ENCODE results near the gene RBMS2.

- TF ChIP-seq POLR2AphosphoS5 (IDR thresholded peaks at IDR 0.05; ENCODE audit: borderline replicate concordance, low read depth, low read length): no peak
- TF ChIP-seq EZH2 (IDR thresholded peaks at IDR 0.05): no peak
- TF ChIP-seq FOXP2 (optimal IDR thresholded peaks at IDR 0.05; ENCODE audit: control extremely low read depth, extremely low read length, insufficient read depth): no peak
Measured at GRCh38 chr12:56484566-56484965, 37.1 kb upstream of the RBMS2 start.
